Fibroblast of lung (primary cell): ENCODE data around the gene COPS6. TPM values are rescaled to one million over a fixed set of nuclear protein-coding genes. Genes with fewer than 3 reads are reported as not detected.

Experiments used
- DNase-seq, 2 donors: peaks; one replicate each; pipeline versions ENCODE4 v3.0.0 to v3.0.0-alpha.2; 2010; ENCODE audit warnings: low read depth in 2 of 2
- H2AFZ ChIP-seq: 2 replicates; pipeline ENCODE4 v1.5.1; 2012; ENCODE audit warnings: low read length, control low read depth, inconsistent platforms
- H3K27ac ChIP-seq: 2 replicates; pipeline ENCODE4 v1.5.1; 2011; ENCODE audit warnings: low read length, control low read depth; ENCODE audit not compliant: insufficient read depth
- H3K27me3 ChIP-seq: 2 replicates; pipeline ENCODE4 v1.5.1; 2011; ENCODE audit warnings: mild to moderate bottlenecking, low read length; ENCODE audit not compliant: control insufficient read depth, insufficient read depth
- H3K36me3 ChIP-seq: 2 replicates; pipeline ENCODE4 v1.5.1; 2011; ENCODE audit warnings: low read length; ENCODE audit not compliant: control insufficient read depth, insufficient read depth
- H3K4me1 ChIP-seq: 2 replicates; pipeline ENCODE4 v1.5.1; 2011; ENCODE audit warnings: low read length; ENCODE audit not compliant: control insufficient read depth, insufficient read depth; ENCODE audit errors: extremely low read depth
- H3K4me2 ChIP-seq: 2 replicates; pipeline ENCODE4 v1.5.1; 2011; ENCODE audit warnings: low read length, control low read depth; ENCODE audit not compliant: insufficient read depth; ENCODE audit errors: extremely low read depth
- H3K4me3 ChIP-seq, 4 experiments: fragments of 200-600 bp in 1 of 4; sonication (generic) in 1 of 4; replicated peaks in 1 of 4; 2 replicates each; pipeline ENCODE4 v1.5.1; 2011 to 2016; ENCODE audit warnings: low read length in 4 of 4, low read depth in 3 of 4, mild to moderate bottlenecking in 3 of 4, control low read depth in 2 of 4, inconsistent platforms in 1 of 4, mixed read lengths in 1 of 4; ENCODE audit not compliant: insufficient read depth in 1 of 4; ENCODE audit errors: control extremely low read depth in 1 of 4
- H3K79me2 ChIP-seq: 2 replicates; pipeline ENCODE4 v1.5.1; 2012; ENCODE audit warnings: mild to moderate bottlenecking, low read length, inconsistent platforms; ENCODE audit not compliant: control insufficient read depth, insufficient read depth
- H3K9ac ChIP-seq: 2 replicates; pipeline ENCODE4 v1.5.1; 2011; ENCODE audit warnings: mild to moderate bottlenecking, low read length, control low read depth; ENCODE audit not compliant: insufficient read depth
- H3K9me3 ChIP-seq: 2 replicates; pipeline ENCODE4 v1.5.1; 2012; ENCODE audit warnings: low read depth, low read length; ENCODE audit not compliant: control insufficient read depth, insufficient read depth
- H4K20me1 ChIP-seq: 2 replicates; pipeline ENCODE4 v1.5.1; 2011; ENCODE audit warnings: low read length; ENCODE audit not compliant: control insufficient read depth, insufficient read depth; ENCODE audit errors: extremely low read depth
- EZH2 ChIP-seq: IDR thresholded peaks from 2 replicates; pipeline ENCODE4 v1.5.1; 2012; ENCODE audit warnings: low read length, control low read depth, mild to moderate bottlenecking; ENCODE audit errors: missing control alignments
- polyA plus RNA-seq, 2 donors: library from polyadenylated mRNA; depleted of rRNA in 1 of 2; stranded (reverse) in 1 of 2; unstranded in 1 of 2; fragments of >200 nt; gene quantifications; 2 replicates each; pipeline ENCODE4 v1.2.1, GENCODE V29; 2011 to 2012; ENCODE audit warnings: missing spikeins in 1 of 2
- total RNA-seq: library from RNA; depleted of rRNA; stranded (reverse); fragments of >200 nt; gene quantifications from 2 replicates; pipeline ENCODE4 v1.2.1, GENCODE V29; 2014
- TF ChIP-seq, protein P1 (sequence below), 2 donors: IDR thresholded peaks in 1 of 2; conservative IDR thresholded peaks in 1 of 2; 1 replicate in 1 of 2; 2 replicates in 1 of 2; pipeline ENCODE4 v1.5.1; 2011 to 2012; ENCODE audit warnings: low read length in 2 of 2, control low read depth in 1 of 2, inconsistent platforms in 1 of 2, low read depth in 1 of 2, mild to moderate bottlenecking in 1 of 2

The COPS6 gene
- total and polyA plus RNA-seq, 2 donors (not counting 1 experiment from before 2014, with no cell fraction given): 71.0 to 188 TPM

DNA sequence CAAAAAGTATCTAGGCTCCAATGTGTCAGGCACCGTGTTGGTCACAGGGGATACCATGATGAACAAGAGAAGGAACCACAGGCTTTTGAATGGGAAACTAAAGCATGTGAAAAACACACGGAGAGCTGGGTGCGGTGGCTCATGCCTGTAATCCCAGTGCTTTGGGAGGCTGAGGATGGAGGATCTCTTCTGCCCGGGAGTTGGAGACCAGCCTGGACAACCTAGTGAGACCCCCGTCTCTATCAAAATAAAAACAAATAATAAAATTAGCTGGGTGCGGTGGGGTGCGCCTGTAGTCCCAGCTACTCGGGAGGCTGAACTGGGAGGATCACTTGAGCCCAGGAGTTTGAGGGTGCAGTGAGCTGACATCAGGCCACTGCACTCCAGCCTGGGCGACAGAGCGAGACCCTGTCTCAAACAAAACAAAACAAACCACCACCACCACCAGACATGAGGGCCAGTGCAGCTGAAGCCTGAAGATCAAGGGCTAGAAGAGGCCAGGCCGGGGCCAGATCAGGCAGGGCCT is 611 bp upstream of the COPS6 start:
- Histone ChIP-seq H4K20me1 (no peaks in the 10 kb centered on the region), H3K36me3 (peaks cover 25% of the 10 kb centered on the region), H3K79me2 (peaks cover 23% of the 10 kb centered on the region), H3K9ac (peak overlapping the region; percentile 86), H3K4me1 (peaks cover 28% of the 10 kb centered on the region), H2AFZ (peak overlapping the region; percentile 55), H3K27me3 (no peaks in the 10 kb centered on the region), H3K27ac (peak overlapping the region; percentile 91), H3K4me3 (peak overlapping the region; percentile 55 to 93 (median 82)), H3K9me3 (no peaks in the 10 kb centered on the region), H3K4me2 (peak overlapping the region; percentile 92)
- no peak for DNase-seq
- TF ChIP-seq, protein P1, sequence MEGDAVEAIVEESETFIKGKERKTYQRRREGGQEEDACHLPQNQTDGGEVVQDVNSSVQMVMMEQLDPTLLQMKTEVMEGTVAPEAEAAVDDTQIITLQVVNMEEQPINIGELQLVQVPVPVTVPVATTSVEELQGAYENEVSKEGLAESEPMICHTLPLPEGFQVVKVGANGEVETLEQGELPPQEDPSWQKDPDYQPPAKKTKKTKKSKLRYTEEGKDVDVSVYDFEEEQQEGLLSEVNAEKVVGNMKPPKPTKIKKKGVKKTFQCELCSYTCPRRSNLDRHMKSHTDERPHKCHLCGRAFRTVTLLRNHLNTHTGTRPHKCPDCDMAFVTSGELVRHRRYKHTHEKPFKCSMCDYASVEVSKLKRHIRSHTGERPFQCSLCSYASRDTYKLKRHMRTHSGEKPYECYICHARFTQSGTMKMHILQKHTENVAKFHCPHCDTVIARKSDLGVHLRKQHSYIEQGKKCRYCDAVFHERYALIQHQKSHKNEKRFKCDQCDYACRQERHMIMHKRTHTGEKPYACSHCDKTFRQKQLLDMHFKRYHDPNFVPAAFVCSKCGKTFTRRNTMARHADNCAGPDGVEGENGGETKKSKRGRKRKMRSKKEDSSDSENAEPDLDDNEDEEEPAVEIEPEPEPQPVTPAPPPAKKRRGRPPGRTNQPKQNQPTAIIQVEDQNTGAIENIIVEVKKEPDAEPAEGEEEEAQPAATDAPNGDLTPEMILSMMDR (conservative IDR thresholded peaks at IDR 0.05 in 1 of 2, IDR thresholded peaks at IDR 0.05 in 1 of 2; ENCODE audit: low read depth in 1 of 2, low read length in 2 of 2): no peak
- no peak for TF ChIP-seq EZH2

DNA sequence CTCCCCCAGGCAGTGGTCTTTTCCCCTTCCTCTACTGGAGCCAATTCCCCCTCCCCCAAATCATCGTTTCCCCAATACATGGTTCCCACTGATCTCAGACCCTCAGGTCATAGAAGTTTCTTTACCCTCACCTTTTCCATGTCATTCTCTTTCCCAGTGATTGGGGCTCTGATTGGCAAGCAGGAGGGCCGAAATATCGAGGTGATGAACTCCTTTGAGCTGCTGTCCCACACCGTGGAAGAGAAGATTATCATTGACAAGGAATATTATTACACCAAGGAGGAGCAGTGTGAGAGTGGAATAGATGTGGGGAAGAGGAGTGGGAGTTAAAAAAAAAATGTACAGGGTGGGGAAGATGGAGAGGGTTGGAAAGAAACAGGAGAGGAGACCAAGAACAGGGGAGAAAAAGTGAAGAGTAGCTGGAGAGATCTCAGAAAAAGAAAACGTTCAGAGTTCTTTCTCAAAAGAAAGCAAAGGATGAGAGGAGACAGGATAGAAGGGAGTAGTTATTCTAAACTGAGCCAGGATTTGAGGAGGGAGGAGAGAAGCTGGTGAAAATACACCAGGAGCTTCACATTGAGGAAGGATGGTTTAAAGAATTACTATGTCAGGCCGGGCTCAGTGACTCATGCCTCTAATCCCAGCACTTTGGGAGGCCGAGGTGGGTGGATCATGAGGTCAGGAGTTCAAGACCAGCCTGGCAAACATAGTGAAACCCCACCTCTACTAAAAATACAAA is 858 bp downstream of the COPS6 start:
- Histone ChIP-seq H3K9me3 (no peaks in the 10 kb centered on the region), H3K36me3 (peaks cover 37% of the 10 kb centered on the region), H3K4me1 (peaks cover 28% of the 10 kb centered on the region), H4K20me1 (no peaks in the 10 kb centered on the region), H3K4me2 (peak overlapping the region; percentile 99), H3K27ac (peak overlapping the region; percentile 91), H3K79me2 (peaks cover 27% of the 10 kb centered on the region), H2AFZ (no peak overlapping the region), H3K4me3 (peak overlapping the region; percentile 74 to 93 (median 84)), H3K27me3 (no peaks in the 10 kb centered on the region), H3K9ac (peak overlapping the region; percentile 86)
- peak in 1 of 2 donors; percentile 41 for DNase-seq
- no peak for TF ChIP-seq EZH2
- TF ChIP-seq, protein P1 (conservative IDR thresholded peaks at IDR 0.05 in 1 of 2, IDR thresholded peaks at IDR 0.05 in 1 of 2; ENCODE audit: low read depth in 1 of 2, low read length in 2 of 2): no peak

DNA sequence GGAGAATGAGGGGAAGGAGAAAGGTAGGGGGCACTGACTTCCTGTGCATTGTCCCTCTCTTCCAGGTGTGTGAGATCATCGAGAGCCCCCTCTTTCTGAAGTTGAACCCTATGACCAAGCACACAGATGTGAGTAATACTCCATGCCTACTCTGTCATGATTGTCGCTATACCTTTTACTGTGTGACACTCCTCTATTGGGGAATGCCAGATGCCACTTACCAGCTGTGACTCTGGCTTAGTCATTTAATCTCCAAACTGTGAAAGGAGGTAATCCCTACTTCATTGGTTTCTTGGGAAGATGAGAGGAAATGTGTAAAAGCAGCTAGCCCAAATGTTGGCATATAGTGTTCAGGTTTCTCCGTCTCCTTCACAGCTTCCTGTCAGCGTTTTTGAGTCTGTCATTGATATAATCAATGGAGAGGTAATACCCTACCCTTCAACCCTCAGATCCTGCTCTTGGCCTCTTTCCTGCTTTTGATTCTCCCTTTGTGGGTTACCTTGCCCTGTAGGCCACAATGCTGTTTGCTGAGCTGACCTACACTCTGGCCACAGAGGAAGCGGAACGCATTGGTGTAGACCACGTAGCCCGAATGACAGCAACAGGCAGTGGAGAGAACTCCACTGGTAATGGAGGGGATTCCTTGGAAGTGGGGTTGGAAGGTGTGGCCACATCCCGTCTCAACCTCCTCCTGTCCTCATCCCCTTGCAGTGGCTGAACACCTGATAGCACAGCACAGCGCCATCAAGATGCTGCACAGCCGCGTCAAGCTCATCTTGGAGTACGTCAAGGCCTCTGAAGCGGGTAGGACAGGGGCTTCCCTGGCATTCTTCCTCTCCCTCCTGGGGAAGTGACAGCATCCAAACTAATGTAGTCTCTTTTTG is 2.0 kb downstream of the COPS6 start:
- no peaks in the 10 kb centered on the region for H3K27me3 ChIP-seq
- peaks cover 27% of the 10 kb centered on the region for H3K4me1 ChIP-seq
- H3K4me2 ChIP-seq: peak overlapping the region; percentile 15
- DNase-seq: no peak
- peak overlapping the region; percentile 34 for H3K27ac ChIP-seq
- H2AFZ ChIP-seq: no peak overlapping the region
- H3K79me2 ChIP-seq: peaks cover 27% of the 10 kb centered on the region
- H3K4me3 ChIP-seq: no peak overlapping the region
- TF ChIP-seq, protein P1 (conservative IDR thresholded peaks at IDR 0.05 in 1 of 2, IDR thresholded peaks at IDR 0.05 in 1 of 2; ENCODE audit: low read depth in 1 of 2, low read length in 2 of 2): no peak
- TF ChIP-seq EZH2: no peak
- no peak overlapping the region for H3K9ac ChIP-seq
- H4K20me1 ChIP-seq: no peaks in the 10 kb centered on the region
- H3K36me3 ChIP-seq: peaks cover 42% of the 10 kb centered on the region
- H3K9me3 ChIP-seq: no peaks in the 10 kb centered on the region
